HepG2 (cell line): Measurements from ENCODE around the gene ATP1A1. TPM values are rescaled to one million over a fixed set of nuclear protein-coding genes. Genes with fewer than 3 reads are reported as not detected.

Experiments
- ARHGAP35 ChIP-seq: sonication (generic); formaldehyde crosslinking; IDR thresholded peaks from 2 replicates; pipeline ENCODE4 v1.9.0; 2022; ENCODE audit warnings: mild to moderate bottlenecking, inconsistent platforms, moderate library complexity, missing genetic modification reagents, borderline replicate concordance
- DMAP1 ChIP-seq: IDR thresholded peaks from 2 replicates; pipeline ENCODE4 v1.6.1; 2016
- ETV6 ChIP-seq: sonication (generic); formaldehyde crosslinking; conservative IDR thresholded peaks from 2 replicates; pipeline ENCODE4 v1.4.0; 2020; ENCODE audit warnings: missing genetic modification reagents
- FLYWCH1 ChIP-seq: sonication (generic); formaldehyde crosslinking; IDR thresholded peaks from 2 replicates; pipeline ENCODE4 v1.8.1; 2023; ENCODE audit warnings: mild to moderate bottlenecking, missing genetic modification reagents
- HDAC2 ChIP-seq: sonication (generic); formaldehyde crosslinking; IDR thresholded peaks from 2 replicates; pipeline ENCODE4 v1.4.0; 2020; ENCODE audit warnings: missing genetic modification reagents
- HMGXB4 ChIP-seq, 2 experiments: sonication (generic) in 1 of 2; formaldehyde crosslinking in 1 of 2; IDR thresholded peaks; 2 replicates each; pipeline versions ENCODE4 v1.4.0 to v1.6.1; 2018 to 2020; ENCODE audit warnings: missing genetic modification reagents in 2 of 2, borderline replicate concordance in 1 of 2, low read depth in 1 of 2, mild to moderate bottlenecking in 1 of 2, missing biosample characterization in 1 of 2
- LRRFIP1 ChIP-seq: sonication (generic); formaldehyde crosslinking; conservative IDR thresholded peaks from 2 replicates; pipeline ENCODE4 v1.4.0; 2020; ENCODE audit warnings: missing genetic modification reagents
- NCOA2 ChIP-seq: sonication (generic); formaldehyde crosslinking; IDR thresholded peaks from 2 replicates; pipeline ENCODE4 v1.8.0; 2022; ENCODE audit warnings: inconsistent platforms
- RFX1 ChIP-seq: fragments of 450-650 bp; IDR thresholded peaks from 2 replicates; pipeline ENCODE4 v1.6.1; 2017
- RFXAP ChIP-seq: sonication (generic); formaldehyde crosslinking; IDR thresholded peaks from 2 replicates; pipeline ENCODE4 v1.4.0; 2020; ENCODE audit warnings: missing genetic modification reagents, borderline replicate concordance
- RNF219 ChIP-seq: sonication (generic); formaldehyde crosslinking; IDR thresholded peaks from 2 replicates; pipeline ENCODE4 v1.5.0; 2020; ENCODE audit warnings: mild to moderate bottlenecking, missing genetic modification reagents
- SP1 ChIP-seq, 2 experiments: fragments of 450-650 bp in 1 of 2; sonication (generic) in 1 of 2; formaldehyde crosslinking in 1 of 2; IDR thresholded peaks; 2 replicates each; pipeline versions ENCODE4 v1.4.0 to v1.6.1; 2016 to 2020; ENCODE audit warnings: missing genetic modification reagents in 1 of 2
- ZBTB44 ChIP-seq: sonication (generic); formaldehyde crosslinking; IDR thresholded peaks from 2 replicates; pipeline ENCODE4 v1.4.0; 2020; ENCODE audit warnings: missing genetic modification reagents
- ZEB1 ChIP-seq: IDR thresholded peaks from 2 replicates; pipeline ENCODE4 v1.6.1; 2012; ENCODE audit warnings: mild to moderate bottlenecking, low read depth, inconsistent platforms; ENCODE audit not compliant: insufficient replicate concordance
- ZNF12 ChIP-seq: sonication (generic); formaldehyde crosslinking; IDR thresholded peaks from 2 replicates; pipeline ENCODE4 v1.5.0; 2020; ENCODE audit warnings: missing genetic modification reagents
- ZNF143 ChIP-seq: sonication (generic); formaldehyde crosslinking; IDR thresholded peaks from 2 replicates; pipeline ENCODE4 v1.4.0; 2020; ENCODE audit warnings: missing genetic modification reagents
- ZNF761 ChIP-seq: sonication (generic); formaldehyde crosslinking; conservative IDR thresholded peaks from 2 replicates; pipeline ENCODE4 v1.4.0; 2020; ENCODE audit warnings: mild to moderate bottlenecking, missing genetic modification reagents
- ZNF83 ChIP-seq: sonication (generic); formaldehyde crosslinking; IDR thresholded peaks from 2 replicates; pipeline ENCODE4 v1.4.0; 2020; ENCODE audit warnings: missing genetic modification reagents, mild to moderate bottlenecking, borderline replicate concordance
- polyA plus RNA-seq, 8 experiments: library from polyadenylated mRNA; depleted of rRNA in 3 of 8; stranded (reverse) in 7 of 8; unstranded in 1 of 8; fragments of >200 nt; fragmentation: Illumina TruSeq in 4 of 8; extraction: Trizol in 4 of 8; gene quantifications; 2 replicates each; pipeline versions ENCODE4 v1.2.1 to v1.2.3, GENCODE V29; 2011 to 2016; ENCODE audit warnings: low read depth in 4 of 8, missing spikeins in 1 of 8, mixed read lengths in 1 of 8; ENCODE audit not compliant: insufficient read depth in 1 of 8
- total RNA-seq, 5 experiments: library from RNA; depleted of rRNA; stranded (reverse); fragments of >200 nt; fragmentation: Illumina TruSeq; extraction: Trizol; gene quantifications; 2 replicates each; pipeline ENCODE4 v1.2.3, GENCODE V29; 2016; ENCODE audit warnings: low read depth in 1 of 5
- TF ChIP-seq, protein P1 (sequence below): sonication (generic); formaldehyde crosslinking; IDR thresholded peaks from 2 replicates; pipeline ENCODE4 v1.4.0; 2020; ENCODE audit warnings: mild to moderate bottlenecking, low read depth, missing genetic modification reagents

The ATP1A1 gene
- total and polyA plus RNA-seq, 2 of the 13 experiments (the other 11 are each of a cell fraction or from before 2014, with no cell fraction given) = 280 to 705 TPM

- TF ChIP-seq RNF219 (CRISPR knock-in tag) = no peak
- no peak for TF ChIP-seq ZNF761 (CRISPR knock-in tag)
- TF ChIP-seq FLYWCH1 (CRISPR knock-in tag) = no peak
- peak; percentile 60; the same call in 1 of the 2 replicates for TF ChIP-seq ZNF143 (CRISPR knock-in tag)
- no peak for TF ChIP-seq ZBTB44 (CRISPR knock-in tag)
- TF ChIP-seq HMGXB4 (CRISPR knock-in tag; IDR thresholded peaks at IDR 0.05; ENCODE audit: borderline replicate concordance in 1 of 2, low read depth in 1 of 2) = no peak
- peak; percentile 27; the same call in 1 of the 2 replicates for TF ChIP-seq DMAP1 (CRISPR knock-in tag)
- no peak for TF ChIP-seq SP1 (IDR thresholded peaks at IDR 0.05)
- no peak for TF ChIP-seq SP1 (CRISPR knock-in tag; IDR thresholded peaks at IDR 0.05)
- no peak for TF ChIP-seq RFX1
- TF ChIP-seq RFXAP = 0 out of 2 replicates have a peak, but pooled peaks have one; percentile 16
- TF ChIP-seq ZEB1 = peak; percentile 38
- no peak for TF ChIP-seq ARHGAP35 (CRISPR knock-in tag)
- no peak for TF ChIP-seq ETV6 (CRISPR knock-in tag)
- 0 out of 2 replicates have a peak, but pooled peaks have one; percentile 10 for TF ChIP-seq ZNF12 (CRISPR knock-in tag)
- TF ChIP-seq, protein P1, sequence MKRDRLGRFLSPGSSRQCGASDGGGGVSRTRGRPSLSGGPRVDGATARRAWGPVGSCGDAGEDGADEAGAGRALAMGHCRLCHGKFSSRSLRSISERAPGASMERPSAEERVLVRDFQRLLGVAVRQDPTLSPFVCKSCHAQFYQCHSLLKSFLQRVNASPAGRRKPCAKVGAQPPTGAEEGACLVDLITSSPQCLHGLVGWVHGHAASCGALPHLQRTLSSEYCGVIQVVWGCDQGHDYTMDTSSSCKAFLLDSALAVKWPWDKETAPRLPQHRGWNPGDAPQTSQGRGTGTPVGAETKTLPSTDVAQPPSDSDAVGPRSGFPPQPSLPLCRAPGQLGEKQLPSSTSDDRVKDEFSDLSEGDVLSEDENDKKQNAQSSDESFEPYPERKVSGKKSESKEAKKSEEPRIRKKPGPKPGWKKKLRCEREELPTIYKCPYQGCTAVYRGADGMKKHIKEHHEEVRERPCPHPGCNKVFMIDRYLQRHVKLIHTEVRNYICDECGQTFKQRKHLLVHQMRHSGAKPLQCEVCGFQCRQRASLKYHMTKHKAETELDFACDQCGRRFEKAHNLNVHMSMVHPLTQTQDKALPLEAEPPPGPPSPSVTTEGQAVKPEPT (CRISPR knock-in tag) = no peak
- peak; percentile 25; the same call in 1 of the 2 replicates for TF ChIP-seq HDAC2 (CRISPR knock-in tag)
- TF ChIP-seq NCOA2 (CRISPR knock-in tag) = peak; percentile 58; the same call in 1 of the 2 replicates
- TF ChIP-seq ZNF83 = no peak
- no peak for TF ChIP-seq LRRFIP1 (CRISPR knock-in tag)
Observed at GRCh38 chr1:116415699-116416533, 42.9 kb downstream of the ATP1A1 start (continued).
